ENCODE results near the gene PTOV1.

PTOV1 gene

DNA sequence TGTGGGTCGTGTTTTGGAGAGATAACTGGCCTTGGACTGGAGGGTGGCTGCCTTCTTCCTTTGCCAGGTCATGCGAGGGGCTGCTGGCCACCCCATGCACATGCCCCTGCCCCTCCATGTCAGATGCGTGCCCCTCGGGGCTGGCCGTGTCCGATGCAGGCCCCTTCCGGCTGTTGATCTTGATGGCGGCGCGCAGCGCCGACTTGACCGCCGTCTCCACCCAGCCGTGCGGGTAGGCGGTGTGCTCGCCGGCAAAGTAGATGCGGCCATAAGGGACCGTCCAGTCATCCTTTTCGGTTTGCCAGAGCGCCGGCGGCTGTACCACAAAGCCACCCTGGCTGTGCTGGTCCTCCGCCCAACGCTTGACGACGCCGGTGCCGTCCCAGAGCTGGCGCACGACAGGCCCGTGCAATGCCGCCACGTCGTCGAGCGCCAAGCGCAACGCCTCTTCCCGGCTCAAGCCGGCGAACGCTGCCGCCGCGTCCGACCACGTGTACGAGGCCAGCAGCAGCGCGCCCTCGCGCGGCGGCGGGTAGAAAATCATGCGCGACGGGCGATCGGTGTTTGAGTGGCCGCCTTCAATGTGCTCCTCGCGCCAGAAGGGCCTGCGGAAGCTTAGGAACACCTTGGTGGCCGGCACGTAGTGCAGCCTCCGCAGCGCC, 38.9 kb downstream of the PTOV1 start:
- peak; percentile 62 for DNase-seq (ENCODE audit: low spot score)

DNA sequence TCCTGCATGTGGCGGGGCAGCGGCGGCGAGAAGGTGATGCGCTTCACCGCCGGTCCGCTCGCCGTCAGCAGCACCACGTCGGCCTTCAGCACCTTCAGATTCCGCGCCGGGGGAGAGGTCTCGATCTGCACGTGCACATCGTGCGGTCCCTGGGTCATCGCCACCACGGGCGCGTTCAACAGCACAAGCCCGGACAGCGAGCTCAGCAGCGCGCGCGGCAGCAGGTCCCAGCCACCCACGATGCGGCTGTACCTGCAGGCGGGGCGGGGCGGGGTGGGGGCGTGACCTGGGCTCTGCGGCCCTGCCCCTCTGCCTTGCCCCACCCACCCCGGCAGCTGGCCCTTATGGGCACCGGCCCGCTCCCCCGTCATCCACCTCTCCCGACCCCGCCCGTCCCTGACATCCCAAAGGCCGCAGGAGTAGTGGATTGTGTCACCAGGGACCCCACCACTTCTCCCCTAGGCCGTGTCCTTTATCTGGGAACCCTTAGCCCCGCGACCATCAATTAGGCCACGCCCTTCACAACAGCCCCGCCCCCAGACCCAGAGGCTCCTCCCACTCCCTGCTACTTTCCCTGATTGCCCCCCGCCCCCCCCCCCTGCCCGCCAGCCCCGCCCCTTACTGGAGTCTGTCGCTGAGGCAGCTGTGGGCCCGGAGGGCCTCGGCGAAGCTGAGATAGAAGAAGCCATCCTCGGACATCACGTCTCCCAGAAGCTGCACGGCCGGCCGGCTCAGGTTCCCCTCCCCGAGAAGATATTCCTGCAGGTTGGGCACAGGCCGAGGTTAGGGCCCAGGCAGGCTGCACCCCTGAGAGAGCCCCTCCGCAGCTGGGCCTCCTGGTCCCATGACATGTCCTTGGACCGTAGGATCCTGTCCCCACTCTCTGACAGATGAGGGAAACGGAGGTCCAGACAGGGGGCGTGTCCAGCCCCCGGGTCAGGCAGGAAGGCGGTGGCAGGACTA, 39.7 kb downstream of the PTOV1 start:
- no peak for DNase-seq (ENCODE audit: low spot score)

DNA sequence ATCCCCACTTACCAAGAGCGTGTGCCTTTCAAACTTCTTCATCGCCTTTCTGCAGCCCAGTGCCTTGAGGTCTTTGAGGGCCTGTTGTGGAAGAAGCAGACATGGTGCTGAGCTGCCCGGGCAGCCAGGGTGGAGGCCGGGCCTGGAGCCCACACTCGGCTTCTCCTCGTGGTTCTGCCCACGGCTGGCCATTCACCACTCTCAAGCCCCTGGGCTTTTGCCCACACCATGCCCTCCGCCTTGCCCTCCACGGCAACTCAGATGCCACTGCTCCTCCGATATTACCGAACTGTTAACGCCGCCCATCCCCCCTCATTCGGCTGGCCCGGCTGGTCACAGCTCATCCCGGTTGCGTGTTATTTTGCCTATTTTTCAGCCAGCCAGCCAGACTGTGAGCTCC, 40.4 kb downstream of the PTOV1 start:
- DNase-seq (ENCODE audit: low spot score), result no peak

DNA sequence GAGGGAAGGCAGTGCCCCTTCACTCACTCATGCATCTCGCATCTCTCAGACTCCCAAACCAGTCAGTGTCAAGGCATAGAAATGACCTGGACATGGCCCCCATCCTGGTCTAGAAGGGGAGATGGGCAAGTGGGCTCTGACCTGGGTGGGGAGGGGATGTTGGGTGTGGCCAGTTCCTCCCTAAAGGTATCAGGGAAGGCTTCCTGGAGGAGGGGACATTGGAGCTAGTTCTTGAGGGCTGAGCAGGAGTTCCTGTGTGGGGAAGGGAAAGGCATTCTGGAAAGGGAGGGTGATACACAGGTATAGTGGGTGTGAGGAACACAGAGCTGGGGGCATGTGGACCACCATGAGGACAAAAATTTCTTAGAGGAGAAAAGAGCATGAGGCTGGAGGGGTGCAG, 41.8 kb downstream of the PTOV1 start:
- no peak for DNase-seq (ENCODE audit: low spot score)

DNA sequence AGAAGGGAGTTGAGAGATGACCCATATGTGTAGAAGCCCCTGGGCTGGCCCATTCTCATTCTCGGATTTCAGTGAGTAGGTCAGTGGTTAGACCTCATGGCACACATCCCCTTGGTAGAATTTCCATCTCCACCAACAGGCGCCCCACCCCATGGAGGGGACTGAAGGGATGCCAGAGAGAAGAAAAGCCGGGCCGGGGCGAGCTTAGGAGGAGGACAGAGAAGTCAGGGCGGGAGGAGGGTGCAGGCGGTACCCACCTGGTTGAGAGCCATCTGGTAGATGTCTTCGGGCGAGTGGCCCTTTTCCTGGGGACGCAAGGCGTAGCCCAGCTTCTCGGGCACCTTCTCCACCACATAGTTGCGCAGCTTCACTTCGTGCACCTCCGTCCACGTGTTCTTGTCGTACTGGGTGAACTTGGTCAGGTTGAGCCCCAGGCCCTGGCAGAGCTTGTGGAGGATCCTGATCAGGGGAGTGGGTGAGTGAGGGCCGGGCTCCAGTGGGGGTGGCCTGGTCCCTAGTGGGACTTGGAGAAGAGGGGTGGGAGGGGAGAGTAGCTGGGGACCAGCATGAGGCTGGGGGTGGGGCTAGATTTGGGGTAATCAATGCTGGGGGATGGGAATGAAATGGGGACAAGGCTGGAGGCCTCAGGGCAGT, 43.2 kb downstream of the PTOV1 start:
- DNase-seq (ENCODE audit: low spot score), result no peak

DNA sequence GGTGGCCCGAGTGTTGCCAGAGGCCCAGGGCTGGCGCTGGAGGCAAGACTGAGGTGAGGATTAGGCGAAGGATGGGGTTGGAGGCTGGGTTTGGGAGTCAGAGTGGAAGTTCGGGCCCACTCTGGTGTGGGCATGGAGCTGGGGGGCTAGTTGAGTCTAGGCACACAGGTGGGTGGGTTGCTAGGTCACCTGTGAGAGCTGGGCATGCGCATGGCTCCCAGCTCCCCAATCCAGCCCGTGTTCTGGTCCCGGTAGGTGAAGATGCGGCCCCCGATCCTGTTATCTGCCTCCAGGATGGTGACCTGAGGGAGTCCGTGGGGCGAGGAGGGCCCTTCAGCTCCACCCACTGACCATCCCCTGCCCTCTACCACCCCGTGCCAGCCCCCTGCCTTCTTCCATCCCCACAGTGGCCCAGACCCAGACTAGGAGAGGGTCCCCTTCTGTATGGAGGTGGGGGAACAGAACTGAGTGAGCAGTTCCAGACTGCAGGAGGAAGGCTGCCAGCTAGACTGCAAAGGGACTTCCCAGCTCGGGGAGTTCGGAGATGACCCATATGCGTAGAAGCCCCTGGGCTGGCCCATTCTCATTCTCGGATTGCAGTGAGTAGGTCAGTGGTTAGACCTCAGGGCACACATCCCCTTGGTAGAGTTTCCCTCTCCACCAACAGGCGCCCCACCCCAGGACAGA, 44.1 kb downstream of the PTOV1 start:
- no peak for DNase-seq (ENCODE audit: low spot score)

DNA sequence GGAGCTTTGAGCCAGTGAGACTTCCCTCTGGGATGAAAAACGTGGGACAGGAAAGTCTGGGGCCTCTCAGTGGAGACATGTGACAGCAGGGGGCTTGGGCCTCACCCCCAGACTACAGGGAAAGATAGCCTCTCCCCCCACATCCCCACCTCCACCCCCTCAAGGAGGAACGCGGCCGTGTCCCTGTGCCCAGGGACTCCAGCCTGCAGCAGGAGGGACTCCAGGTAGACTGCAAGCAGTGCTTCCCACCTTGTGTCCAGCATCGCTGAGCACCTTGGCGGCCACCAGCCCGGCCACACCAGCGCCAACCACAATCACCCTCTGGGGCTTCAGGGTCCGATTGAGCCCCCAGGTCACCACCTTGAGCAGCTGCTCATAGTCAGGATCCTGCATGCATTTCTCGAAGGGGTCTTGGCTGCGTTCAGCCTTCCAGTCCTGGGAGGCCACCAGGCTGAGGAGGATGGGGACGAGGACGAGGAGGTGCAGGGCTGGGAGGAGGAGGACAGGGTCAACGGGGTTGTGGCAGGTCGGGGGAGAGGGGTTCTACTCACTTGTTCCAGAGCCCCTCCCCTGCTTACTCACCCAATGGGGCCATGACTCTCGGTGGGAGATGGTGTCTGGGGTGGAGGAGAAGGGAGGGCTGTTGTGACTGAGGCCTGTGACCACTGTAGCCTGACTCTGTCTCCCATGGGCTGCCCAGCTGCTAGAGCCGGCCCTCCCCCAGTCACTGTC, 44.8 kb downstream of the PTOV1 start:
- DNase-seq (ENCODE audit: low spot score), result no peak

DNA sequence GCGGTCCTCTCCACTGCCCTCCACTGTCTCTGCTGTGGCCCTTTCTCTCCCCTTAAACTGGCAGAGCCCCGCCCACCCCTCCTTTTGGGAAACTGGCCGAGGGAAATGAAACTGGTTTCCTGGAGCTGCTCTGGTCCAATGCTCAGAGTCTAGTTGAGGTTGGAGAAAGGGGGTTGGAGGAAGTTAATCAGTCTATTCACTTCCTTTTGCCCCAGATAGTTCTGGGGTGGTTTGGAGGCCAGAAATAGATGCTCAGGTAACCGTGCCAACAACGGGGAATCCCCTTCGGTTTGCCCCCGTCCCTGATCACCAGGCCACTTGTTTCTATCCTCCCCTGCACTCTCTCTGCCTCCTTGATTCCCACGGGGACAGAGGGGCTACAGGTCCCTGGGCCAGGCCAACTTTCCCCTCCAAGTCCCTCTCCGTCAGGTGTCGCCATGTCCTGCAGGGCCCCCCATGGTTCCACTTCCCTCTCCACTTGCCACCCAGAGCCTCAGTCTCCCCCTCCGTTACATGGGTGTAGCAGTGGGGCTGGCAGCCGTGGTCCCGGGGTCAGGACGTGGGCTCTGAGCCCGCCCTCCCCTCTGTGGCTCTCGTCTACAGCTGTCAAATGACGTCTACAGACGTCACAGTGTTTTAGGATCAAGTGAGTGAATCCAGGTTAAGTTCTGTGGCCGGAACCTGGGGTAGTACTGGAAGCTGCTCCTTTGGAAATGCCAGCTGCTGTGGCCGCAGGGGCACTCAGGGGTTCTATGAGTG, 46.1 kb downstream of the PTOV1 start, which contains the start of gene IL4I1:
IL4I1 (minus strand) TSS at position 25 of the 759 bp plus-strand sequence. CDS start 727 bp downstream, outside the sequence.
- DNase-seq (ENCODE audit: low spot score), result peak; percentile 48

DNA sequence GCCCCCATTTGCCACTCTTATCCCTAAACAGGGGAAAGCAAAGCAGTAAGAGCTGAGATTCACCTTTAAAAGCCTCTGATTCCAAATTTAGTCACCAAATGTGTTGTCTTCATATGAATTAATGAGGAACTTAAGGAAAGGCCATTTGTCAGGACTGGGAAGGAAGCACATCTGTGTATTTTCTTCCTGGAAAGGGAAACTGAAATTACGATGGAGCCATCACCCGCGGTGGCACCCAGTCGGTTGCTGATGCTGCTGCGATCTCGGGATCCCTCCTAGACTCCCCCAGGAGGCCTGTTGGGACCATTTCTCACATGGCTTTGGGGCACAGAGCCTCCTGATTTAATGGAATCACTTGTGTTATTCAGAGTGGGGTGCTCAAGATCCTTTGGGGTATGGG, 53.2 kb downstream of the PTOV1 start:
- DNase-seq (ENCODE audit: low spot score), result no peak

DNA sequence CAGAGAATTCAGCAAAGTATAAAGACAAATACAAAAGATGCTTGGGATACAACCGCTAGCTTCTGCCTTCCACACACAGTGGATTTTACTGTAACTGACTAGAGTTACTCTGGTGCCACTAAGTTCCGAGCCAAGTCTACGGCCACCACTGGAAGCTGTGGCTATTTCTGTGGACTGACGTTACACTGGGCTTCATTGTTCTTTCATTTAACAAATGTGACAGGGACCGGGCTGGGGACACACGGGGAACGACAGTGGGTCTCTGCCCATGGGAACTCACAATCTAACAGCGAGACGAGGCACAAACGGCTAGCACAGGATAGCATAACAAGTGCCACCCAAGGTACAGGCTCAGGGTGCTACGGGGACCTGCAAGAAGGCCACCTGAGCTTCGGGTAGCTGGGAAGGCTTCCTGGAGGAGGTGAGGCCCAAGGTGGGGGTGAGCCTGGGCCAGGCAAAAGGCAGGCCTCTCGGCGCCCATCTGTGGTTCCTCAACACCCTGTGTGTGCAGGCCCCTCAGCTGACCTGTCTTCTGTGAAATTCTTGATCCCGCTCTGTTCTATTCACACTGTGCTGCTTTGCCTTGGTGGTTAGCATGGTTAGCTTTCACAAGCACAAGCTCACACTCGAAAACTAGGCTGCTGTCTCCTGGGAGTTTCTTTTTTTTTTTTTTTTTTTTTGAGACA, 56.1 kb downstream of the PTOV1 start:
- DNase-seq (ENCODE audit: low spot score), result no peak

DNA sequence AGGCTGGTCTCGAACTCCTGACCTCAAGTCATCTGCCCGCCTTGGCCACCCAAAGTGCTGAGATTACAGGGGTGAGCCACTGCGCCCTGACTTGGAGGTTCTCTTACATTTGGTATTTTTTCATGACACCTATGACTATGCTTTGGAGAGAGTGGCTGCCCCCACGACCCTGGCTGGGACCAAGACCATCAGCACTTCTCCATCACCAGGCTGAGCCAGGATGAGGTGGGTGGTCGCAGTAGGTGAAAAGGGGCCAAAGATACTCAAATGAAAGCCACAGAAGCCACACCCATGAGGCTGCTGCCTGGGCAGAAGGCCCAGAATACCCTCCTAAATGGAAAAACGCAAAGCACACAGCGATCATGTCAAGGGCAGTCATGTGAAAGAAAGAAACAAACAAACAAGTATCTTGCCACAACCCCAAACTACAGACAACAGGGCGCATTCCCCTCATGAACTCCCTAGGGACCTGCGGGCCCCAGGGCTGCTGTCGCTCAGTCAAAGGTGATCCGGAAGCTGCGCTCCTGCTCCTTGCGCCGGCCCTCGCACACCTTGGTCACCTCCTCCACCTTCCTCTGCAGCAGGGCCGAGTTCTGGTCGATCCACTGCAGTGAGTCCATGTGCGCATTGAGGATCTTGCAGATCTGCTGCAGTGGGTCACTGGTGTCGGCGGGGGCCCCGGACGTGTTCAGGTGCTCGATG, 56.9 kb downstream of the PTOV1 start:
- DNase-seq (ENCODE audit: low spot score), result no peak

DNA sequence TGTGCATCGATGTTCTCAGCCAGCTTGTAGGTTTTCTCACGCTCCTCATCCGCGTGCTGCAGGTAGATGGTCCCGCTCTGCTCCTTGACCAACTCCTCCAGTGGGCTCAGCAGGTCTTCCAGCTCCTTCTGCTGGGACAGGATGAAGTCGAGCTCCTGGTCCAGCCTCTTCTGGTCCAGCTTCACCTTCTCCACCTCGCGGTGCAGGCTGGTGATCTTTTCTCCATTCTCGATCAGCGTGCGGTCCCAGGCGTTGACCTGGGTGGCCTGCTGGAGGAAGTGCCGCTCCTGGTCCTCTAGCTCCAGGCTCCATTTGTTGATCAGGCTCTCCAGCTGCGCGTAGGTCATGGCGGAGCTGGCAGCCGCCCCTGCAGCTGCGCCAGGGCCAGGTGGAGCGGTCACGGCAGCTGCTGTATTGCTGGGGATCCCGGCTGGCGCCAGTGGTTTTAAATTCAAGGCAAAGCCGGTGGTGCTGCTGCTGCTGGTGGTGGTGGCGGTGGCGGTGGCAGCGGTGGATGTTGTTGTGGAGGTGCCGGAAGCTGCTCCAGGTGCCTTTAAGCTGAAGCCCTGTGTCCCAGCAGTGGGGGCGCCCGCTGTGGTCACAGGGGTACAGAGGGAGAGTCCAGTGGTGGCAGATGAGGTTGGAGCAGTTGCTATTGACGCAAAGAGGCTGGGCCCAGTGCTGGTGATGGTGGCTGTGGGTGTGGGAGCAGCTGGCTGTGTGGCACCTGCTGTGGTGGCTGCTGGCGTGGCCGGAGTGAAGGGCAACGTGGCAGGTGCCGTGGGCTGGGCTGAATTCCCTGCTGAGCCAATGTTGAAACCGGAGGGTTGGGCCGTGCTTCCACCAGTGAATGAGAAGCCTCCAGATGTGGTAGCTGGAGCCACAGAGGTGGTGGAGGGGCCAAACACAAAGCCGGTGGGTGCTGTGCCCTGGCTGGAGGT, 57.8 kb downstream of the PTOV1 start:
- no peak for DNase-seq (ENCODE audit: low spot score)

DNA sequence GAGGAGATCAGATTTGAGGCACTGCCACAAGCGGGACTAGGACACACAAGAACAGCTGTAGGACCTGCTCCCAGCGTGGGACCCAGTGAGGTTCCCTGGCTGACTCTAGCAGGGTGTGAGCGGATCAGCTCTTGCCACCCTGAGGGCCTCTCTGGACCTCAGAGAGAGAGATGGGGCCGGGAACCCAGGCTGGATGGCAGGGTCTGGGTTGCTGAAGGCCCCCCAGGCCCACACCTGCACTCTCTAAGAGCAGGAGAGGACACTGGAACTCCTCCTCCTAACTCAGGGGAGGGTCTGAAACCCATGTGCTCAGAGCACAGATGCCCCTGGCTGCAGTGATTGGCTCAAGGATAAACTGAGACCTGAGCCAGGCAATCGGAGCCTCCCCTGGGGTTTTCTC, 59.2 kb downstream of the PTOV1 start:
- no peak for DNase-seq (ENCODE audit: low spot score)

Measured in hepatic stellate cell (primary cell).